NCI-H187 treated with DMSO at 0.1 percent for 48 hours (cell line): ENCODE data around the gene ZDHHC11B.

Experiments used
- DNase-seq: peaks from one replicate; lab custom pipeline; 2025; lab: John Stamatoyannopoulos, UW

Gene ZDHHC11B

GRCh38 chr5:672329-673160 is 112.0 kb downstream of the ZDHHC11B start:
- DNase-seq = no peak

- DNase-seq = no peak
These were observed 112.8 kb downstream of the ZDHHC11B start for GRCh38 chr5:671459-672328.

- no peak for DNase-seq
These were observed 113.9 kb downstream of the ZDHHC11B start for GRCh38 chr5:670396-671270.

- DNase-seq = no peak
These were observed 114.6 kb downstream of the ZDHHC11B start for GRCh38 chr5:669842-670395.

- DNase-seq = no peak
These were observed 115.3 kb downstream of the ZDHHC11B start for GRCh38 chr5:669111-669841.

GRCh38 chr5:668283-668995 is 116.1 kb downstream of the ZDHHC11B start:
- DNase-seq = no peak

GRCh38 chr5:666816-667498 is 117.6 kb downstream of the ZDHHC11B start:
- no peak for DNase-seq

- DNase-seq = no peak
These were observed 118.4 kb downstream of the ZDHHC11B start for GRCh38 chr5:665956-666711.

GRCh38 chr5:665541-665955 is 119.0 kb downstream of the ZDHHC11B start:
- no peak for DNase-seq

GRCh38 chr5:664994-665360 is 119.6 kb downstream of the ZDHHC11B start:
- DNase-seq = no peak

- DNase-seq = no peak
These were observed 120.1 kb downstream of the ZDHHC11B start for GRCh38 chr5:664343-664993.

- no peak for DNase-seq
These were observed 120.8 kb downstream of the ZDHHC11B start for GRCh38 chr5:663436-664342.

GRCh38 chr5:662751-663435 is 121.6 kb downstream of the ZDHHC11B start:
- DNase-seq = no peak

- DNase-seq = no peak
These were observed 122.4 kb downstream of the ZDHHC11B start for GRCh38 chr5:661891-662750.

- DNase-seq = no peak
These were observed 124.0 kb downstream of the ZDHHC11B start for GRCh38 chr5:660491-661030.
